PC-3 (cell line): ENCODE measurements around the gene POLD1.

Source experiments
- CTCF ChIP-seq: fragments of 300-600 bp; sonication (generic); conservative IDR thresholded peaks from 2 replicates; pipeline ENCODE4 v1.5.1; 2017; ENCODE audit warnings: antibody characterized with exemption, low read depth, mild to moderate bottlenecking, low read length
- EZH2 ChIP-seq: fragments of 300-600 bp; sonication (generic); IDR thresholded peaks from one replicate; pipeline ENCODE4 v1.6.1; 2017; ENCODE audit warnings: antibody characterized with exemption, mild to moderate bottlenecking, low read length; ENCODE audit not compliant: unreplicated experiment
- EZH2phosphoT487 ChIP-seq: fragments of 300-600 bp; sonication (generic); IDR thresholded peaks from 2 replicates; pipeline ENCODE4 v1.6.1; 2018; ENCODE audit warnings: mild to moderate bottlenecking, antibody characterized with exemption, low read length, borderline replicate concordance

GRCh38 chr19:50362030-50362412 is 22.1 kb upstream of the POLD1 start:
- TF ChIP-seq CTCF (no peak), EZH2 (no peak), EZH2phosphoT487 (no peak)
